ENCODE measurements around the gene COL19A1.

DNA sequence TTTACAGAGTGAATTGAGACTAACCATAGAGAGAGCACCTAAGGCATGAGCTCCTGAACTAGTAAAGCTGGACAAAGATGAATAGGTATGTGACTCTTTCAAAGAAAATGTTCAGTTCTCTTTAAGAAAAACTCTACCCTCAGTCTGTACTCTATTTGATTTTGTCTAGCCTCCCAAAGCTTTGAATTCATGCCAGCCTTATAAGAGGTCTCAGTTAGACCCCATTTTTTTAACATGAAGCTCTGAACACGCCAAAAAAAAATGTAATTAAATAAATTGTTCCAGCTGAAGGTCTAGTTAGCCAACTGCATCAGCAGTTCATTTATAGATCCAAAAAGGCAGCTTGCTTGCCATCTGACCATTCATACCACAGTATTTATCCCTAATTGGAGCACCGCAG is 365.0 kb downstream of the COL19A1 start:
- TF ChIP-seq, protein P1, sequence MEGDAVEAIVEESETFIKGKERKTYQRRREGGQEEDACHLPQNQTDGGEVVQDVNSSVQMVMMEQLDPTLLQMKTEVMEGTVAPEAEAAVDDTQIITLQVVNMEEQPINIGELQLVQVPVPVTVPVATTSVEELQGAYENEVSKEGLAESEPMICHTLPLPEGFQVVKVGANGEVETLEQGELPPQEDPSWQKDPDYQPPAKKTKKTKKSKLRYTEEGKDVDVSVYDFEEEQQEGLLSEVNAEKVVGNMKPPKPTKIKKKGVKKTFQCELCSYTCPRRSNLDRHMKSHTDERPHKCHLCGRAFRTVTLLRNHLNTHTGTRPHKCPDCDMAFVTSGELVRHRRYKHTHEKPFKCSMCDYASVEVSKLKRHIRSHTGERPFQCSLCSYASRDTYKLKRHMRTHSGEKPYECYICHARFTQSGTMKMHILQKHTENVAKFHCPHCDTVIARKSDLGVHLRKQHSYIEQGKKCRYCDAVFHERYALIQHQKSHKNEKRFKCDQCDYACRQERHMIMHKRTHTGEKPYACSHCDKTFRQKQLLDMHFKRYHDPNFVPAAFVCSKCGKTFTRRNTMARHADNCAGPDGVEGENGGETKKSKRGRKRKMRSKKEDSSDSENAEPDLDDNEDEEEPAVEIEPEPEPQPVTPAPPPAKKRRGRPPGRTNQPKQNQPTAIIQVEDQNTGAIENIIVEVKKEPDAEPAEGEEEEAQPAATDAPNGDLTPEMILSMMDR (IDR thresholded peaks at IDR 0.05; ENCODE audit: low read length): no peak
- TF ChIP-seq EZH2 (optimal IDR thresholded peaks at IDR 0.05; ENCODE audit: low read depth, low read length): no peak

All from MM.1S (cell line).